Measurements from ENCODE around the gene PTGS1. TPM values are rescaled to one million over a fixed set of nuclear protein-coding genes. Genes with fewer than 3 reads are reported as not detected.
A peak's percentile ranks its signal among the peaks of the same experiment; 100 is the strongest.

Gene PTGS1
- total RNA-seq, 1 donor from 2014 or later = 2.2 TPM

GRCh38 chr9:122334916-122335315 lies 35.9 kb upstream of the PTGS1 start:
- Histone ChIP-seq H3K36me3 (no peaks in the 10 kb centered on the region), H3K27ac (no peak overlapping the region), H3K4me2 (no peak overlapping the region), H3K27me3 (peaks cover 5% of the 10 kb centered on the region), H4K20me1 (ENCODE audit: low read depth) (peaks cover 7% of the 10 kb centered on the region), H3K79me2 (ENCODE audit: low read depth) (no peaks in the 10 kb centered on the region), H3K4me1 (peaks cover 31% of the 10 kb centered on the region), H2AFZ (replicated peaks) (no peak overlapping the region), H3K9ac (no peak overlapping the region), H3K4me3 (no peak overlapping the region), H3K9me3 (ENCODE audit: low read depth) (no peaks in the 10 kb centered on the region), H3F3A (ENCODE audit: low read depth) (peaks cover 8% of the 10 kb centered on the region)
- no peak overlapping the region for H3K4me3 Mint-ChIP-seq
- H3K9me3 Mint-ChIP-seq = no peaks in the 10 kb centered on the region
- H3K4me1 Mint-ChIP-seq = peaks cover 32% of the 10 kb centered on the region
- no peak overlapping the region for H3K27ac Mint-ChIP-seq
- no peak for DNase-seq (ENCODE audit: low spot score)
- H3K36me3 Mint-ChIP-seq = no peaks in the 10 kb centered on the region
- TF ChIP-seq EZH2 (IDR thresholded peaks at IDR 0.05) = no peak
- H3K27me3 Mint-ChIP-seq (ENCODE audit: insufficient read depth, low read depth) = peaks cover 7% of the 10 kb centered on the region

GRCh38 chr9:122336189-122336588 lies 34.6 kb upstream of the PTGS1 start:
- no peak overlapping the region for H3K27ac Mint-ChIP-seq
- H3K36me3 ChIP-seq = no peaks in the 10 kb centered on the region
- peaks cover 28% of the 10 kb centered on the region for H3K4me1 ChIP-seq
- no peak overlapping the region for H3K4me3 ChIP-seq
- H3K27me3 Mint-ChIP-seq (ENCODE audit: insufficient read depth, low read depth) = peaks cover 7% of the 10 kb centered on the region
- H3K4me3 Mint-ChIP-seq = no peak overlapping the region
- peaks cover 35% of the 10 kb centered on the region for H3K4me1 Mint-ChIP-seq
- H3K27ac ChIP-seq = no peak overlapping the region
- no peak for DNase-seq (ENCODE audit: low spot score)
- H3K9ac ChIP-seq = no peak overlapping the region
- H3K27me3 ChIP-seq = peaks cover 5% of the 10 kb centered on the region
- no peaks in the 10 kb centered on the region for H3K79me2 ChIP-seq (ENCODE audit: low read depth)
- no peak overlapping the region for H3K4me2 ChIP-seq
- peaks cover 8% of the 10 kb centered on the region for H3F3A ChIP-seq (ENCODE audit: low read depth)
- H3K9me3 ChIP-seq (ENCODE audit: low read depth) = no peaks in the 10 kb centered on the region
- no peaks in the 10 kb centered on the region for H3K9me3 Mint-ChIP-seq
- TF ChIP-seq CTCF (IDR thresholded peaks at IDR 0.05) (no peak), EZH2 (IDR thresholded peaks at IDR 0.05) (no peak), EZH2phosphoT487 (IDR thresholded peaks at IDR 0.05) (no peak)
- peaks cover 3% of the 10 kb centered on the region for H4K20me1 ChIP-seq (ENCODE audit: low read depth)
- no peak overlapping the region for H2AFZ ChIP-seq (replicated peaks)
- no peaks in the 10 kb centered on the region for H3K36me3 Mint-ChIP-seq

GRCh38 chr9:122336866-122337555 lies 33.8 kb upstream of the PTGS1 start:
- Histone ChIP-seq H4K20me1 (ENCODE audit: low read depth) (peaks cover 1% of the 10 kb centered on the region), H3K36me3 (no peaks in the 10 kb centered on the region), H3K79me2 (ENCODE audit: low read depth) (no peaks in the 10 kb centered on the region), H3K27me3 (peaks cover 5% of the 10 kb centered on the region), H3K4me2 (peak overlapping the region; percentile 78), H3F3A (ENCODE audit: low read depth) (peaks cover 7% of the 10 kb centered on the region), H3K9ac (no peak overlapping the region), H3K27ac (no peak overlapping the region), H3K9me3 (ENCODE audit: low read depth) (no peaks in the 10 kb centered on the region), H3K4me1 (peaks cover 25% of the 10 kb centered on the region), H2AFZ (replicated peaks) (peak overlapping the region; percentile 55), H3K4me3 (peak overlapping the region; percentile 36)
- Mint-ChIP-seq H3K36me3 (no peaks in the 10 kb centered on the region), H3K4me1 (peaks cover 28% of the 10 kb centered on the region), H3K4me3 (no peak overlapping the region), H3K27me3 (ENCODE audit: insufficient read depth, low read depth) (peaks cover 6% of the 10 kb centered on the region), H3K27ac (no peak overlapping the region), H3K9me3 (no peaks in the 10 kb centered on the region)
- DNase-seq (ENCODE audit: low spot score) = no peak
- no peak for TF ChIP-seq EZH2 (IDR thresholded peaks at IDR 0.05)
- no peak for TF ChIP-seq CTCF (IDR thresholded peaks at IDR 0.05)

- Histone ChIP-seq H3K36me3 (no peaks in the 10 kb centered on the region), H3K9me3 (ENCODE audit: low read depth) (no peaks in the 10 kb centered on the region), H4K20me1 (ENCODE audit: low read depth) (no peaks in the 10 kb centered on the region), H3K79me2 (ENCODE audit: low read depth) (no peaks in the 10 kb centered on the region), H3K4me1 (peaks cover 25% of the 10 kb centered on the region), H3F3A (ENCODE audit: low read depth) (peaks cover 7% of the 10 kb centered on the region), H3K27me3 (peaks cover 5% of the 10 kb centered on the region), H3K9ac (no peak overlapping the region), H3K4me2 (peak overlapping the region; percentile 78), H3K27ac (no peak overlapping the region), H2AFZ (replicated peaks) (peak overlapping the region; percentile 55), H3K4me3 (peak overlapping the region; percentile 36)
- Mint-ChIP-seq H3K4me3 (no peak overlapping the region), H3K27me3 (ENCODE audit: insufficient read depth, low read depth) (peaks cover 3% of the 10 kb centered on the region), H3K9me3 (no peaks in the 10 kb centered on the region), H3K36me3 (no peaks in the 10 kb centered on the region), H3K27ac (no peak overlapping the region), H3K4me1 (peaks cover 33% of the 10 kb centered on the region)
- TF ChIP-seq CTCF (IDR thresholded peaks at IDR 0.05) (no peak), EZH2 (IDR thresholded peaks at IDR 0.05) (no peak), EZH2phosphoT487 (IDR thresholded peaks at IDR 0.05) (no peak)
- DNase-seq (ENCODE audit: low spot score) = no peak
These were observed 33.3 kb upstream of the PTGS1 start for GRCh38 chr9:122337556-122337929.

Measured in neural progenitor cell (in vitro differentiated cells).